Suprapubic skin (tissue), 3 donors: ENCODE data around the gene INHBB.

Source experiments
- CTCF ChIP-seq, 2 donors: fragments of 200-600 bp in 1 of 2; fragments of 450-650 bp in 1 of 2; sonication (generic) in 1 of 2; IDR thresholded peaks; one replicate each; pipeline ENCODE4 v1.5.1; 2016 to 2019; ENCODE audit warnings: antibody characterized with exemption in 2 of 2, mild to moderate bottlenecking in 1 of 2, moderate library complexity in 1 of 2
- POLR2A ChIP-seq, 2 donors: fragments of 450-650 bp; IDR thresholded peaks; one replicate each; pipeline ENCODE4 v1.6.1; 2017; ENCODE audit warnings: antibody characterized with exemption in 2 of 2, mild to moderate bottlenecking in 2 of 2, moderate library complexity in 2 of 2

GRCh38 chr2:120376101-120376500 lies 30.2 kb downstream of the INHBB start:
- no peak for TF ChIP-seq POLR2A (IDR thresholded peaks at IDR 0.05)
- TF ChIP-seq CTCF (IDR thresholded peaks at IDR 0.05): no peak
